Heart left ventricle (tissue), 13 donors: ENCODE measurements around the gene STK24.

Experiments used
- CTCF ChIP-seq, 12 donors: fragments of 200-600 bp; sonication (generic) in 4 of 12; IDR thresholded peaks; one replicate each; pipeline versions ENCODE4 v1.5.0 to v1.8.0; 2018 to 2022; ENCODE audit warnings: antibody characterized with exemption in 12 of 12, mild to moderate bottlenecking in 5 of 12
- POLR2A ChIP-seq, 2 donors: fragments of 450-650 bp; IDR thresholded peaks; one replicate each; pipeline ENCODE4 v1.6.1; 2017; ENCODE audit warnings: antibody characterized with exemption in 2 of 2, mild to moderate bottlenecking in 2 of 2, moderate library complexity in 2 of 2
- donor health status: ischemic (EF 13 %, LVEDD 7.1; RV severe dilation, severe dysfunction).
- donor health status: DM: no; HTN: yes; CAD: no.
- donor health status: DM: no; HTN: no; CAD: no.
- donor health status: ischemic (EF 25% LVEDD 6.9; RV normal size, moderate dysfunction).
- donor health status: ischemic (EF 25% LVEDD 5.7; RV mildly dilated, moderate dysfunction).
- donor health status: ischemic (EF 35%, LVEDD 5.7; RV mildly dilated, moderate dysfunction).
- donor health status: nonischemic (EF 11% LVEDD 7.7; RV severe dilation, severe dysfunction).
- donor health status: DM: yes; HTN: yes; CAD: no.
- donor health status: PGD.
- donor health status: ischemic (EF 29% LVEDD 5.4; RV normal size, mild dysfunction).
- donor health status: nonischemic (EF 23%, LVEDD 6.1; RV moderate dilation, normal function).

DNA sequence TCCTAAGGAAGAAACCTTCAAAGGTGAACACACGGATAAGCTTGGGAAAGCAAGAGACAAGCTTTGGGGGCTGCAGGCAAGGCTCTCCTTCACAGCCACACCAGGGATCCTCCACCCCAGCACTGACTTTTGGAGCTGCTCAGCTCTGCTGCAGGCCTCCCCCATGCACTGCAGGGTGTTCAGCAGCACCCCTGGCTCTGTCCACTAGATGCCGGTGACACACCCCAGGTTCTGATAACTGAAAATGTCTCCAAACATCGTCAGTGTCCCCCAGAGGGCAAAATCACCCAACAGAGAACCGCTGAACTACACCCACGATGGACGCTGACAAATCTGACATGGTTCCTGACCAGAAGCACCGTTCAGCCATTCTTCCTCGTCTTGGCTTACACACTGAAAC lies 90.5 kb downstream of the STK24 start:
- TF ChIP-seq CTCF (IDR thresholded peaks at IDR 0.05): no peak
- no peak for TF ChIP-seq POLR2A (IDR thresholded peaks at IDR 0.05)
